Rectal smooth muscle tissue (tissue), 1 donor: ENCODE measurements around the gene RRP9.

Experiments
- H3K27ac ChIP-seq: one replicate; pipeline ENCODE4 v1.7.0; 2013; ENCODE audit warnings: low read depth, low read length, inconsistent platforms
- H3K27me3 ChIP-seq: one replicate; pipeline ENCODE4 v1.7.0; 2013; ENCODE audit warnings: low read length; ENCODE audit not compliant: control insufficient read depth, insufficient read depth
- H3K36me3 ChIP-seq: one replicate; pipeline ENCODE4 v1.7.0; 2013; ENCODE audit warnings: low read length; ENCODE audit not compliant: control insufficient read depth, insufficient read depth
- H3K4me1 ChIP-seq: one replicate; pipeline ENCODE4 v1.7.0; 2013; ENCODE audit warnings: low read length; ENCODE audit not compliant: control insufficient read depth, insufficient read depth
- H3K4me3 ChIP-seq: one replicate; pipeline ENCODE4 v1.7.0; 2013; ENCODE audit warnings: low read length
- H3K9ac ChIP-seq: one replicate; pipeline ENCODE4 v1.7.0; 2013; ENCODE audit warnings: low read length

Gene RRP9

GRCh38 chr3:51980253-51980652 lies 38.5 kb upstream of the RRP9 start:
- no peak overlapping the region for H3K9ac ChIP-seq
- H3K4me1 ChIP-seq = peaks cover 13% of the 10 kb centered on the region
- H3K27ac ChIP-seq = no peak overlapping the region
- H3K4me3 ChIP-seq = no peak overlapping the region
- no peaks in the 10 kb centered on the region for H3K27me3 ChIP-seq
- H3K36me3 ChIP-seq = no peaks in the 10 kb centered on the region

GRCh38 chr3:51978143-51978502 lies 36.4 kb upstream of the RRP9 start:
- Histone ChIP-seq H3K36me3 (no peaks in the 10 kb centered on the region), H3K27me3 (no peaks in the 10 kb centered on the region), H3K27ac (no peak overlapping the region), H3K4me1 (peaks cover 16% of the 10 kb centered on the region), H3K4me3 (no peak overlapping the region), H3K9ac (no peak overlapping the region)

GRCh38 chr3:51977446-51978142 lies 35.9 kb upstream of the RRP9 start:
- no peak overlapping the region for H3K27ac ChIP-seq
- no peak overlapping the region for H3K4me3 ChIP-seq
- H3K27me3 ChIP-seq = no peaks in the 10 kb centered on the region
- H3K4me1 ChIP-seq = peaks cover 15% of the 10 kb centered on the region
- no peaks in the 10 kb centered on the region for H3K36me3 ChIP-seq
- H3K9ac ChIP-seq = no peak overlapping the region

- H3K36me3 ChIP-seq = no peaks in the 10 kb centered on the region
- H3K27me3 ChIP-seq = no peaks in the 10 kb centered on the region
- peak overlapping the region; percentile 88 for H3K27ac ChIP-seq
- H3K9ac ChIP-seq = no peak overlapping the region
- peaks cover 11% of the 10 kb centered on the region for H3K4me1 ChIP-seq
- H3K4me3 ChIP-seq = peak overlapping the region; percentile 89
Observed at GRCh38 chr3:51975852-51976549, 34.3 kb upstream of the RRP9 start.

GRCh38 chr3:51974963-51975851 lies 33.5 kb upstream of the RRP9 start, which contains the start of gene ABHD14A:
TSS of gene ABHD14A (plus strand) at chr3:51975064. CDS start at chr3:51975136, 72 bp downstream.
- H3K4me1 ChIP-seq = peaks cover 11% of the 10 kb centered on the region
- peak within 1 kb of the TSS; percentile 89 for H3K4me3 ChIP-seq
- H3K9ac ChIP-seq = peak within 1 kb of the TSS; percentile 91
- no peaks in the 10 kb centered on the region for H3K36me3 ChIP-seq
- peak within 1 kb of the TSS; percentile 88 for H3K27ac ChIP-seq
- no peaks in the 10 kb centered on the region for H3K27me3 ChIP-seq

GRCh38 chr3:51974277-51974962 lies 32.7 kb upstream of the RRP9 start:
- Histone ChIP-seq H3K27ac (peak overlapping the region; percentile 88), H3K4me1 (peaks cover 11% of the 10 kb centered on the region), H3K36me3 (no peaks in the 10 kb centered on the region), H3K4me3 (peak overlapping the region; percentile 89), H3K9ac (peak overlapping the region; percentile 25), H3K27me3 (no peaks in the 10 kb centered on the region)

DNA sequence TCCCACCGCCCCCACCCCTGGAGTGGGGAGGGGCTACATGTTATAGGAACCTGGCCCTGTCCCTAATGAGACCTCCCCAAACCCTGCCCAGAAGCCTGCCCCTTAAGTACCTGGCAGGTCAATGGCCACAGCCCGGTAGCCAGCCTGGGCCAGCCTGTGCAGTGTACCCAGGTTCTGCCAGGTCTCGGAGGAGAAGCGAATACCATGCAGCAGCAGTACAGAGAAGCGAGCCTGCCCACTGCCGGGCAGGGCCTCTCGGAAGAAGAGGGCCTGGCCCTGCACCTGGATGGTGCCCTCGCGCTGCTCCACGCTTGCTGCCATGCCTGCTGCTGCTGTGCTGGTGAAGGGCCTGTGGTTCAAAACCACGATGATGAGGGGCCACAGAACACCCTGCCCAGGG lies 29.6 kb upstream of the RRP9 start:
- no peaks in the 10 kb centered on the region for H3K36me3 ChIP-seq
- H3K27me3 ChIP-seq = no peaks in the 10 kb centered on the region
- H3K27ac ChIP-seq = no peak overlapping the region
- no peak overlapping the region for H3K4me3 ChIP-seq
- no peak overlapping the region for H3K9ac ChIP-seq
- peaks cover 11% of the 10 kb centered on the region for H3K4me1 ChIP-seq

- Histone ChIP-seq H3K9ac (no peak overlapping the region), H3K4me1 (peaks cover 13% of the 10 kb centered on the region), H3K27ac (no peak overlapping the region), H3K36me3 (no peaks in the 10 kb centered on the region), H3K4me3 (no peak overlapping the region), H3K27me3 (no peaks in the 10 kb centered on the region)
Observed at GRCh38 chr3:51970606-51971300, 29.0 kb upstream of the RRP9 start.

GRCh38 chr3:51969841-51970240 lies 28.1 kb upstream of the RRP9 start:
- H3K4me1 ChIP-seq = peaks cover 9% of the 10 kb centered on the region
- H3K27me3 ChIP-seq = no peaks in the 10 kb centered on the region
- H3K27ac ChIP-seq = no peak overlapping the region

DNA sequence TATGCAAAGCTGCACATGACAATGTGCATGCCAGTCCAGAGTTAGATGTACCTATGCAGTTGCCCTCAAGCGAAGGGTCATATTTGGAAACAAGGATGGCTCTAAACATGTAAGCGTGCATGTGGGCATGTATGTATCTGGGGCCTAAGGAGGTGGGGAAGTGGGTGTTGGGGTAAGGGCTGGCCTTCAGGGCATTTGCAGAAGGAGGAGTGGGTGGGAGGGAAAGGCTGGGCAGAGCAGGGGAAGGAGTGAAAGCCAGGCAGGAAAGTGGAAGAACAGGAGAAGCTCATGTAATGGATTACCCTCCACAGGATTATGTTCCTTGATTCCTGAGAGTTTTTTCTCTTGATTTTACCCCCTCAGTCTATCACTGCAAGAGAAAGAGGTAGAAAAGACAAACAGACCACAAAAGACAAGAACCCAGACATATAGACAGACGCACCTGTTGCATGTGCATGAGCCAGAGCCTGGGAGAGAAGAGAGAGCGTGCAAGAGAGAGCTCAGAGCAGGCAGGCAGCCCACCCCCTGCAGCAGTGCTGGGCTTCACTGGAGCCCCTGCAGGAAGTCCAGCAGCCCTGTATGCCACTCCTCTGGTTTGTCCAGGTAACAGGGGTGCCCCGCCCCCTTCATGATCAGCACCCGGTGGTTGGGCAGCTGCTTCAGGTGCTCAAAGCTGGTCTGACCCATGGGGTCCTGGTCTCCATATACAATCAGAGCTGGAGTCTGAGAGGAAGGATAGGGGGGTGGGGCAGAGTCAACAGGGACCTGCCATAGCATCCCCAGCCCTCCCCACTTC lies 27.4 kb upstream of the RRP9 start:
- no peaks in the 10 kb centered on the region for H3K27me3 ChIP-seq
- H3K4me1 ChIP-seq = peaks cover 3% of the 10 kb centered on the region
- H3K9ac ChIP-seq = no peak overlapping the region
- no peak overlapping the region for H3K27ac ChIP-seq
- no peaks in the 10 kb centered on the region for H3K36me3 ChIP-seq
- H3K4me3 ChIP-seq = no peak overlapping the region

More at GRCh38 chr3:51969841-51970240, 28.1 kb upstream of the RRP9 start:
- Histone ChIP-seq H3K36me3 (no peaks in the 10 kb centered on the region), H3K4me3 (no peak overlapping the region), H3K9ac (no peak overlapping the region)

DNA sequence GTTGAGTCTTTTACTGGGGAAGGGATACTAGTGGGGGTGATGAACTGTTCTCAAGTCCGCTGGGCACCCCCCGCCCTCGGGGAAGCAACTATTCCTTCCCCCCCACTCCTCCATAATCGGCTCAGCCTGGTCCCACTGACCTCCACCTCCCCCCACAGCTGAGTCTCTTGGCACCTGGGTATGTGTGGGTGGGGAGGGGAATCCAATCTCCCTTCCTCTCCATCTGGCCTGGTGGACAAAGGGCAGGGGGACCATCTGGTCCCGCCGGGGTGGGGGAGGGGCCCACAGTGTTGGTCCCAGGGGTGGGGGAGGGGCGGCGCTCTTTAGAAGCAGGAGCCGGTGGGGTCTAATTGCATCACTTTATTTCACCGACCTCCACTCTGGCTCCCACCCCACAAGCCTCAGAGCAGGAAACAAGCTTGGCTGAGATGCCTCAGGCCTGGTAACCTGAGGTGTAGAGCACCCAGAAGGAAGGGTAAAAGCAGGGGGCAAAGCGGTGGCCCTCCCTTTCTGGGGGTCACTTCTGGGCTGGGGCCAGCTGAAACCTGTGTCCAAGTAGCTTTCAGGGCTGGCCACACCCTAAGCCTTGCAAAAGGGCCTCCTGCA lies 26.6 kb upstream of the RRP9 start:
- no peaks in the 10 kb centered on the region for H3K36me3 ChIP-seq
- H3K27ac ChIP-seq = peak overlapping the region; percentile 85
- H3K4me3 ChIP-seq = peak overlapping the region; percentile 74
- H3K27me3 ChIP-seq = no peaks in the 10 kb centered on the region
- peak overlapping the region; percentile 39 for H3K9ac ChIP-seq
- peaks cover 2% of the 10 kb centered on the region for H3K4me1 ChIP-seq
